HEK293 (cell line): ENCODE measurements around the gene VMA21.

Source experiments
- CTCF ChIA-PET: fragments of 350-600 bp; formaldehyde crosslinking; extraction: SDS; loops from one replicate; lab custom pipeline; 2021; ENCODE audit warnings: antibody characterized with exemption; lab: Yijun Ruan, JAX
- POLR2A ChIA-PET: fragments of 300-600 bp; formaldehyde crosslinking; extraction: SDS; loops from one replicate; lab custom pipeline; 2020; ENCODE audit warnings: antibody characterized with exemption, inconsistent platforms; lab: Yijun Ruan, JAX
- H3K27ac ChIP-seq: fragments of 200-500 bp; sonication (Bioruptor generic); 2 replicates; pipeline ENCODE4 v1.5.1; 2014; ENCODE audit warnings: low read depth, low read length, control low read depth, inconsistent platforms; ENCODE audit errors: extremely low read depth
- H3K36me3 ChIP-seq, 2 experiments: fragments of 200-500 bp in 1 of 2; sonication (Bioruptor generic) in 1 of 2; 1 replicate in 1 of 2; 2 replicates in 1 of 2; pipeline ENCODE4 v1.5.1; 2014 to 2017; ENCODE audit warnings: inconsistent platforms in 2 of 2, low read length in 2 of 2; ENCODE audit not compliant: control insufficient read depth in 2 of 2, insufficient read depth in 1 of 2
- H3K4me1 ChIP-seq: fragments of 200-500 bp; sonication (Bioruptor generic); 2 replicates; pipeline ENCODE4 v1.5.1; 2014; ENCODE audit warnings: mild to moderate bottlenecking, low read length, inconsistent platforms; ENCODE audit not compliant: control insufficient read depth, insufficient read depth
- H3K4me3 ChIP-seq: 2 replicates; pipeline ENCODE4 v1.5.1; 2011; ENCODE audit warnings: low read depth, mild to moderate bottlenecking, control low read depth, low read length, moderate library complexity
- H3K9me3 ChIP-seq: fragments of 200-500 bp; sonication (Bioruptor generic); 2 replicates; pipeline ENCODE4 v1.5.1; 2014; ENCODE audit warnings: low read depth, low read length, inconsistent platforms; ENCODE audit not compliant: control insufficient read depth, insufficient read depth
- FEZF1 ChIP-seq: fragments of 450-650 bp; formaldehyde crosslinking; IDR thresholded peaks from 2 replicates; pipeline ENCODE4 v1.5.1; 2016; ENCODE audit warnings: missing biosample characterization, missing genetic modification characterization
- GFI1B ChIP-seq: fragments of 450-650 bp; formaldehyde crosslinking; IDR thresholded peaks from 2 replicates; pipeline ENCODE4 v1.5.1; 2016; ENCODE audit warnings: missing biosample characterization, missing genetic modification characterization
- SP3 ChIP-seq: fragments of 450-650 bp; formaldehyde crosslinking; IDR thresholded peaks from 2 replicates; pipeline ENCODE4 v1.5.1; 2016; ENCODE audit warnings: missing biosample characterization, missing genetic modification characterization
- ZBTB48 ChIP-seq: fragments of 450-650 bp; formaldehyde crosslinking; IDR thresholded peaks from 2 replicates; pipeline ENCODE4 v1.5.1; 2016; ENCODE audit warnings: missing biosample characterization, missing genetic modification characterization
- ZFP41 ChIP-seq: fragments of 450-650 bp; formaldehyde crosslinking; IDR thresholded peaks from 2 replicates; pipeline ENCODE4 v1.5.1; 2016; ENCODE audit warnings: missing biosample characterization, missing genetic modification characterization, borderline replicate concordance
- ZFP69B ChIP-seq: fragments of 450-650 bp; formaldehyde crosslinking; IDR thresholded peaks from 2 replicates; pipeline ENCODE4 v1.5.1; 2016; ENCODE audit warnings: missing biosample characterization, missing genetic modification characterization
- ZNF146 ChIP-seq: fragments of 450-650 bp; formaldehyde crosslinking; IDR thresholded peaks from 2 replicates; pipeline ENCODE4 v1.5.1; 2016; ENCODE audit warnings: missing biosample characterization, missing genetic modification characterization
- ZNF23 ChIP-seq: fragments of 450-650 bp; formaldehyde crosslinking; IDR thresholded peaks from 2 replicates; pipeline ENCODE4 v1.5.1; 2016; ENCODE audit warnings: missing biosample characterization, missing genetic modification characterization, borderline replicate concordance
- ZNF26 ChIP-seq: fragments of 450-650 bp; formaldehyde crosslinking; IDR thresholded peaks from 2 replicates; pipeline ENCODE4 v1.5.1; 2016; ENCODE audit warnings: missing biosample characterization, missing genetic modification characterization
- ZNF335 ChIP-seq: fragments of 450-650 bp; formaldehyde crosslinking; conservative IDR thresholded peaks from 2 replicates; pipeline ENCODE4 v1.5.1; 2016; ENCODE audit warnings: missing biosample characterization, missing genetic modification characterization
- ZNF362 ChIP-seq: fragments of 450-650 bp; formaldehyde crosslinking; IDR thresholded peaks from 2 replicates; pipeline ENCODE4 v1.5.1; 2016; ENCODE audit warnings: missing biosample characterization, missing genetic modification characterization
- ZNF623 ChIP-seq: fragments of 450-650 bp; formaldehyde crosslinking; IDR thresholded peaks from 2 replicates; pipeline ENCODE4 v1.5.1; 2016; ENCODE audit warnings: missing biosample characterization, missing genetic modification characterization
- ZNF660 ChIP-seq: fragments of 450-650 bp; IDR thresholded peaks from 2 replicates; pipeline ENCODE4 v1.5.1; 2018; ENCODE audit warnings: missing biosample characterization, mild to moderate bottlenecking, missing genetic modification characterization

VMA21 gene

DNA sequence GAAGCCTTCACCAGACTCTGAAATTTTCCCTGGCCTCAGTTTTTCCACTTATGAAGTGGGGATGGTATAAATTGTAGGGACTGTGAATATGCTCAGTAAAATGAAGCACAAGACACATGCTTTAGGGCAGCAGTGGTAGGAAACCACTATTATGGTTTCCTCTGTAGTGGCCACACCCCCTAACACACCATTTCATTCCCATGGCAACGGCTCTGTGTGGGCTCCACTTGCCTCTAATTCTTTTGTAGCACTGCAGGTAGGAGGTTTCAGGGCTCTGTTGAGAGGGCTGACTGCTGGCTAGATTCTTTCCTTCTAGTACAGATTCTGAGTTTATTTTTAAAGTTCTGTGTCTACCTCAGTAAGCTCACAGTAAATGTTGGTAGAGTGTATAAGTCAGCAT, 3.5 kb upstream of the VMA21 start (continued):
- TF ChIP-seq FEZF1 (tag by site-specific recombination): no peak

- peaks cover 6% of the 10 kb centered on the region; the same call in 1 of the 2 replicates for H3K4me1 ChIP-seq
- TF ChIP-seq ZNF660 (tag by site-specific recombination): 0 out of 2 replicates have a peak, but pooled peaks have one; percentile 12
- no peak for TF ChIP-seq ZNF26
- ChIA-PET CTCF (interaction anchor here (0.5 to 1.0 kb wide), 3 partner anchors 17 to 321 kb away, joined by 3 to 4 read pairs (median 3); no protein-coding TSS in a partner anchor), POLR2A (interaction anchor here (0.8 kb wide), 1 partner anchor 9 kb away, joined by 3 read pairs; no protein-coding TSS in a partner anchor)
- H3K27ac ChIP-seq: peak overlapping the region; percentile 72
- peak overlapping the region; percentile 30 for H3K4me3 ChIP-seq
- no peaks in the 10 kb centered on the region for H3K9me3 ChIP-seq
- no peaks in the 10 kb centered on the region for H3K36me3 ChIP-seq
These were observed 773 bp upstream of the VMA21 start for GRCh38 chrX:151396042-151396824.

DNA sequence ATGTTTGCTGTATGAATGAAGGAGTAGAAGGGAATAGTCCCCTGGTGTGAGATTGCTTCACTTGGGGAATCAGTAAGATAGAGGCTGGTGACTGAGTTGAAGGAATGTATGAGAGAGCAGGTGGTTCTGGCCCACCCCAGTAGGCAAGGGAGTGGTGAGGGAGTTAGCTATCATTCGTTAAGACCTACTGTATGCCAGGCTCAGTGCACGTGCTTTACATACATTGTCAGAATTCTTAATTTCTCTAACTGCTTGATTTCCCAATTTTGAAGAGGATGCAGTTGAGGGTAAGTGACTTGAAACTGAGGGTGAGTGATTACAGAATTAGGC, 700 bp downstream of the VMA21 start:
- Histone ChIP-seq H3K27ac (peak overlapping the region; percentile 72), H3K36me3 (no peaks in the 10 kb centered on the region), H3K4me1 (peaks cover 9% of the 10 kb centered on the region; the same call in 1 of the 2 replicates)

DNA sequence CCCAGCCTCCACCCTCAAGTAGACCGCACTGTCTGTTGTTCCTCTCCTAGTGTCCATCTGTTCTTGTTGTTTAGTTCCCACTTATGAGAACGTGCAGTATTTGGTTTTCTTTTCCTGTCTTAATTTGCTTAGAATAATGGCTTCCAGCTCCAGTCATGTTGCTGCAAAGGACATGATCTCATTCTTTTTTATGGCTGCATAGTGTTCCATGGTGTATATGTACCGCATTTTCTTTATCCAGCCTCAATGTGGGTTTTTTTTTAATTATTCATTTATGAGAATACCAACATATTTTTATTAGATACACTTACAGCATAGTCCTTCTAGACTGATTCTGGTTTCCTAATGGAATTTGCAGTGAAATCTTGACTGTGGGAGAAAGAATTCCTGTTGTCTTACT, 1.3 kb downstream of the VMA21 start:
- peaks cover 0 to 2% of the 10 kb centered on the region in 2 experiments; a peak in 1 of 3 replicates for H3K36me3 ChIP-seq
- H3K9me3 ChIP-seq: no peaks in the 10 kb centered on the region
- no peak overlapping the region for H3K27ac ChIP-seq
- H3K4me1 ChIP-seq: peaks cover 9% of the 10 kb centered on the region; the same call in 1 of the 2 replicates
- ChIA-PET CTCF (interaction anchor here (1.0 kb wide), 1 partner anchor 16 kb away, joined by 3 read pairs; no protein-coding TSS in a partner anchor), POLR2A (no interaction called here)
- TF ChIP-seq ZFP69B (no peak), ZNF362 (tag by site-specific recombination) (0 out of 2 replicates have a peak, but pooled peaks have one; percentile 5), ZNF23 (tag by site-specific recombination) (no peak), ZNF146 (peak; percentile 94)
- H3K4me3 ChIP-seq: peak overlapping the region; percentile 69

More for the DNA sequence above, 700 bp downstream of the VMA21 start:
- Histone ChIP-seq H3K4me3 (peak overlapping the region; percentile 69), H3K9me3 (no peaks in the 10 kb centered on the region)
- POLR2A ChIA-PET: interaction anchor here (1.0 kb wide), 1 partner anchor 413 kb away, joined by 4 read pairs; no protein-coding TSS in a partner anchor
- TF ChIP-seq ZNF660 (tag by site-specific recombination) (0 out of 2 replicates have a peak, but pooled peaks have one; percentile 13), SP3 (tag by site-specific recombination) (0 out of 2 replicates have a peak, but pooled peaks have one; percentile 12), ZBTB48 (tag by site-specific recombination) (0 out of 2 replicates have a peak, but pooled peaks have one; percentile 5), ZNF623 (no peak), GFI1B (tag by site-specific recombination) (no peak), ZNF335 (peak; percentile 8; the same call in 1 of the 2 replicates), ZFP41 (no peak)
- CTCF ChIA-PET: interaction anchor here (1.0 kb wide), 1 partner anchor 16 kb away, joined by 3 read pairs; no protein-coding TSS in a partner anchor
